NCI-H146 treated with DMSO at 0.1 percent for 48 hours (cell line): ENCODE measurements around the gene ITGAE.

Source experiments
- DNase-seq: peaks from one replicate; lab custom pipeline; 2025; ENCODE audit not compliant: unreplicated experiment; lab: John Stamatoyannopoulos, UW

The ITGAE gene

DNA sequence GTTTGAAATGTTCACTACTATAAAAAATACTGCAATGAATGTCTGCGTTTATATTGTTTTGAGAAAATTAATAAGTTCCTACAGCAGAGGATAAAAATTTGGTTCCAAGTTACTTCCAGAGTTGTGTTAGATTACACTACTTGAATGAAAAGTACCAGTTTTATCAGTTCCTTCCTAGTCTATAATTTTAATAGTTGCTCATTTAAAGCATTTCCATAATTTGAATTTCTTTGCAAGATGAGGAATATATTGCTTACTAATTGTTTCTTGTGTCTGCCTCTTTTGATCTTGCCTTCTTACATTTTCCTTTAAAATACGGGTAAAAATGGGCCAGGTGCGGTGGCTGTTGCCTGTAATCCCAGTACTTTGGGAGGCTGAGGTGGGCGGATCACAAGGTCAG, 128.4 kb downstream of the ITGAE start:
- DNase-seq: no peak

DNA sequence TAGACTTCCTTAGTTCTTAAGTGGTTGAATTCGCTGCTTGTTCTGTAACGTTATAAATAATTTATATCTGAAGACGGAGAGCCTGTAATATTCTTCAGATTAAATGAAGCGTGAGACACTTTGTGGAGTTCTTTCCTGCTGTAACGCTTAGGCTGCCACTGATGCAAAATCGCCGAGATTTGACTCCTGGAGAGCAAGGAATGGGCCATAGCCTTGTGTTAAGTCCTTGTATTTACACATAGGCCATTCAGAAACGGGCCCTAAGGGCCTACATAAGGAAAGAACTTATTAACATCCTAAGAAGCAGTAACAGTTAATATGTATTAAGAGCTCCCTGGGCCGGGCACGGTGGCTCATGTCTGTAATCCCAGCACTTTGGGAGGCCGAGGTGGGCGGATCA, 131.4 kb downstream of the ITGAE start:
- DNase-seq: no peak

GRCh38 chr17:3669085-3669347, 132.0 kb downstream of the ITGAE start:
- no peak for DNase-seq

DNA sequence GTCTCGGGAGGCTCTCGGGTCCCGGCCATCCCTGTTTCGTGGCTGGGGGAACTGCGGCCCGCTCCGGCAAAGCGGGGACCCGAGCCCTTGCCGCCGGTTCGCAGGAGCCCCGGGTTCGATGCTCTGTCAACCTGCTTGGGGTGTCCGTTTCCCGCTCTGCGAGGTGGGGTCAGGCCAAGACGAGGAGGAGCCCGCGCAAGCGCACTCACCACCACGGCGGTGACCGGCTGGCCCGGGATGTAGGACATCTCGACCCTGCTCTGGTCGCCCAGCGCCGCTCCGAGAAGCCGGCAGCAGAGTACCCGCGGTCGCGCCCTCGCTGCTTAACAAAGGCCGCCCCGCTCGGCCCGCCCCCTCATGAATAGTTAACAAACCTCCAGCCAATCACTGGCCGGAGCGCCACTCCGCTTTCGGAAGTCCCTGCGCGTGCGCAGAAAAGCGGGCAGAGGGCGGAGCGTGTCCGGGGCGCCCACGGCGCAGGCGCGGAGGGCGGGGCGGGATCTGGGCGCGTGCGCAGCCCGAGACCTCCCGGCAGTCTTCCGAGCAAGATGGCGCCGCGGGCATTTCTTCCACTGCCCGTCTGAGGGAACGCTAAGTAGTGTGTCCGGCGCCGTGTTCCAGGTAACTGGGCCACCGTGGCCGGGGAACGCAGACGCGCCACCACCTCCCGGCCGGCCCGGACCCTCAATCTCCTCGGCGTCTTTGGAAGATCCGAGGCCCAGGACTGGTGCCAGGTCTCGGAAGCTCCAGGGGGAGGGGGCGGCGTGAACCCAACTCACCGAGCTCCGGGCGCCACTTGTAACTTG, 132.5 kb downstream of the ITGAE start, which contains the start of the genes EMC6 and TAX1BP3:
EMC6 (plus strand) TSS at position 534 of the 806 bp plus-strand sequence. CDS start 335 bp downstream, outside the sequence.
TAX1BP3 (minus strand) TSS at position 300 of the 806 bp plus-strand sequence; CDS start at position 248, 52 bp downstream.
- DNase-seq: peak; percentile 94

DNA sequence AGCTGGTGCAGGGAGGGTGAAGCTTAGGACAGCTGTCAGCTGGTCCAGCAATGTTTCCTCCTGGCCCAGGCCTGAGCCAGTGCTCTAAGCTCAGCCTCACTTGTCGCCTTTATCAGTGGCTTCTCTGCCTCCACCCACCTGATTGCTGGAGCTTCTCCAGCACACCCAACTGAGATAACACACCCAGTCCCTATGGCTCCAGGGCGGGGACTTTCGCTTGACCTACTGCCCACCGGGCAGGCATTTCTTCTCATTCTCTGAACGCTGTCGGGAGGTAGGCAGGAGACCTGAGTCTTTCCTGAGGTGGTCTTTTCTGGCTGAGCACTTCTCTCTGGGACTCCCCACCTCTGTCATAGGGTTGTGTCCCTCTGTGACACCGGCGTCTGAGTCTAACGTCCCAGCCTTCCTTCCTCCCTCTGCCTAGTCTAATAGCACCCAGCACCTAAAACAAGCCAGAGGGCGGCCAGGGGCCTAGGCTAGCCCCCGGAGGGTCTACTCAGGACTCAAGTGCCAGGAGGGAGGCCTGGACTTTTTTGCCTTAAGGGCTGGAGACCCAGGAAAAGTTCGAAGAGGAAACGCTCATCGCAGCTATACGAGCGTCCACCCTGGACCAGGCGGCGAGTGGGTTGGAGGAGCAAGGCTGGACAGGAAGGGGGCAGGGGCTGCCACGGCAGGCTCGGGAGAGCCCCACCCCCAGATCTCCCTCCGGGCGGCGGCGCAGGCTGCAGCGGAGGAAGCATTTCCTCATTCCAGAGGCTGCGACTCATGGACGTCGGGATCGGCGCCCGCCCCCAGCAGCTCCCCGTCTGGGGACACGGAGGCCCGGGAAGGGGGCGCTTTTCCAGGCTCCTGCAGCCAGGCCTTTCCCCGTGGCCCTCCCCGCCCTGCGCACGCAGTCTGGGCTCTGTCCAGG, 133.4 kb downstream of the ITGAE start:
- DNase-seq: peak; percentile 22

GRCh38 chr17:3666516-3666915, 134.5 kb downstream of the ITGAE start:
- no peak for DNase-seq

DNA sequence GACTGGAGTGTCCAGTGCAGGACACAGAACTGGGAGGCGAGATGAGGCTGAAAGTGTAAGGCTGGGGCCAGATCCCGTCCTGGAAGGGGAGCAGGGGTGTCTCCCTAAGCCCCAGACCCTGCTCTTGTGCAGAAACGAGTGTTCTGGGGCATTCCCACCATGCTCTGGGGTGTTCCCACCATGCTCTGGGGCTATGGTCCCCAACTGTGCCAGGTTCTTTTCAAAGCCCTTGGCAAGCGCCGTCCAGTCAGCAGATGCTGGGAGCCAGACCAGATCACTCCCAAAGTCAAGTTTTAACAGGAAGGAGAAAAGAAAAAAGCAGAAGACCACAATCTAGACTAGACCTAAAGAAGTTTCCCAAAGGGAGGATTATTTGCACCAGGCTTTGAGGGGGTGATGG, 135.2 kb downstream of the ITGAE start:
- no peak for DNase-seq
